Measurements from ENCODE around the gene P3H4. TPM values are rescaled to one million over a fixed set of nuclear protein-coding genes. Genes with fewer than 3 reads are reported as not detected.
"Not testable (repeated sequence)": the region's sequence is repeated elsewhere in the genome, so short reads cannot be mapped to it uniquely, and the experiment has no call there.

P3H4 gene, protein sequence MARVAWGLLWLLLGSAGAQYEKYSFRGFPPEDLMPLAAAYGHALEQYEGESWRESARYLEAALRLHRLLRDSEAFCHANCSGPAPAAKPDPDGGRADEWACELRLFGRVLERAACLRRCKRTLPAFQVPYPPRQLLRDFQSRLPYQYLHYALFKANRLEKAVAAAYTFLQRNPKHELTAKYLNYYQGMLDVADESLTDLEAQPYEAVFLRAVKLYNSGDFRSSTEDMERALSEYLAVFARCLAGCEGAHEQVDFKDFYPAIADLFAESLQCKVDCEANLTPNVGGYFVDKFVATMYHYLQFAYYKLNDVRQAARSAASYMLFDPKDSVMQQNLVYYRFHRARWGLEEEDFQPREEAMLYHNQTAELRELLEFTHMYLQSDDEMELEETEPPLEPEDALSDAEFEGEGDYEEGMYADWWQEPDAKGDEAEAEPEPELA
- polyA plus RNA-seq (ENCODE audit: insufficient read length), result 39.5 TPM

DNA sequence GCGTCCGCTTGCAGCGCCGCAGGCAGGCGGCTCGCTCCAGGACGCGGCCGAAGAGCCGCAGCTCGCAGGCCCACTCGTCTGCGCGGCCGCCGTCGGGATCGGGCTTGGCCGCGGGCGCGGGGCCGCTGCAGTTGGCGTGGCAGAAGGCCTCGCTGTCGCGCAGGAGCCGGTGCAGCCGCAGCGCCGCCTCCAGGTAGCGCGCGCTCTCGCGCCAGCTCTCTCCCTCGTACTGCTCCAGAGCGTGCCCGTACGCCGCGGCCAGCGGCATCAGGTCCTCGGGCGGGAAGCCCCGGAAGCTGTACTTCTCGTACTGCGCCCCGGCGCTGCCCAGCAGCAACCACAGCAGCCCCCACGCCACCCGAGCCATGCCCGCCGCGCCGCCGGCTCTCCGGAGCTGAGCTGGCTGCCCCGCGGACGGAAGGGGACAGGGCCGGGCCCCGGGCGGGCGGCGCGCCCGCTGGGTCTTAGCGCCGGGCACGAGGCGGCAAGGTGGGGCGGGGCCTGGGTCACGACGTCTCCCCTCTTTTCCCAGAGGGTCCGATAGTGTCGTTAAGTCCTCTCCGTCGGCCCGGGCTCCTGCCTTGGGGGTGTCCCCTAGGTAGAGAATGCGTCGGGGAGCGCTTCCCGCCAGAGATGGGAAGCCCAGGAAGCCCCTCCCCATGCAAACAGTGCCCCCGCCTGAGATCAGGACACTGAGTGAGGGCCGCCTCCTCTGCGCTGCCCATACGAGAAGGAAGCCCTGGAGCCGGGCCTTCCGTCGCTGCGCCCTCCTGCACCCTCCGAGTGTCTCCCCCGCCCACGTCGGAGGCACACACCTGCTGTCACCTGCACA lies at the start of gene P3H4:
Gene P3H4 (minus strand): TSS at position 401 of the 832 bp plus-strand sequence. CDS start 34 bp downstream, at position 367.
- peak; percentile 58 for DNase-seq (ENCODE audit: low read depth)

DNA sequence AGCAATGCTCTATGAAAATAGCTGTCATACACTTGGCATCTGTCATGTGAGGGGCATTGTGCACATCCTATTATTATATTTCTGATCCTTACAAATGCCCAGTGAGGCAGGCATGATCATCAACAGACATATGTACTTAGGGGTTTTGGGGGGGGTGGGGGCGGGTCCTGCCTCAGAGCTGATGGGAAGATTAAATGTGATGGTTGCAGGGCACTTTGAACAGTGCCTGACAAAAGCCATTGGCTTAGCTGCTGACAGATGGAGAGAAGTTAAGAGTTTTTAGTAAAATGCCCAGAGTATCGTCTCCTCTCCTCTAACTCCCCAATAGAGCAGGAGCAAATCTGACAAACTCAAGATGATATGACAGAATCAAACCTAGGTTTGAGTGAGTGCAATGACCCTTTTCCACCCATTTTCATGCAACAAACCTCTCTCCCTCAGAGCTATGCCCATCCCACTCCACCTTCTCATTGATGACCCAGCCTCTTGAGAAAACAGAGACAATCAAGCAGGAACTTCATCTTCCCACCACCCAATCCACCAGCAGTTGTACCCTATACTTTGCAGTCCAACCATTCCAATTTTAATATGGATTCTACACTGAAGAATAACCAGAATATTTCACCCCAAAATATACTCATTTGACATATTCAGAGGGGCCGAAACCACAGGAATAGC lies 48.6 kb upstream of the P3H4 start:
- DNase-seq (ENCODE audit: low read depth), result no peak

DNA sequence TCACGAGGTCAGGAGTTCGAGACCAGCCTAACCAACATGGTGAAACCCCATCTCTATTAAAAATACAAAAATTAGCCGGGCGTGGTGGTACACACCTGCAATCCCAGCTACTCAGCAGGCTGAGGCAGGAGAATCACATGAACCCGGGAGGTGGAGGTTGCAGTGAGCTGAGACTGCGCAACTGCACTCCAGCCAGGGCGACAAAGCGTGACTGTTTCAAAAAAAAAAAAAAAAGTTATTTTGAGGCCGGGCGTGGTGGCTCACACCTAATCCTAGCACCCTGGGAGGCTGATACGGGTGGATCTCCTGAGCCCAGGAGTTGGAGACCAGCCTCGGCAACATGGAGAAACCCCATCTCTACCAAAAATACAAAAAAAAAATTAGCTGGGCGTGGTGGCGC lies 39.6 kb upstream of the P3H4 start:
- DNase-seq (ENCODE audit: low read depth), result not testable (repeated sequence)

DNA sequence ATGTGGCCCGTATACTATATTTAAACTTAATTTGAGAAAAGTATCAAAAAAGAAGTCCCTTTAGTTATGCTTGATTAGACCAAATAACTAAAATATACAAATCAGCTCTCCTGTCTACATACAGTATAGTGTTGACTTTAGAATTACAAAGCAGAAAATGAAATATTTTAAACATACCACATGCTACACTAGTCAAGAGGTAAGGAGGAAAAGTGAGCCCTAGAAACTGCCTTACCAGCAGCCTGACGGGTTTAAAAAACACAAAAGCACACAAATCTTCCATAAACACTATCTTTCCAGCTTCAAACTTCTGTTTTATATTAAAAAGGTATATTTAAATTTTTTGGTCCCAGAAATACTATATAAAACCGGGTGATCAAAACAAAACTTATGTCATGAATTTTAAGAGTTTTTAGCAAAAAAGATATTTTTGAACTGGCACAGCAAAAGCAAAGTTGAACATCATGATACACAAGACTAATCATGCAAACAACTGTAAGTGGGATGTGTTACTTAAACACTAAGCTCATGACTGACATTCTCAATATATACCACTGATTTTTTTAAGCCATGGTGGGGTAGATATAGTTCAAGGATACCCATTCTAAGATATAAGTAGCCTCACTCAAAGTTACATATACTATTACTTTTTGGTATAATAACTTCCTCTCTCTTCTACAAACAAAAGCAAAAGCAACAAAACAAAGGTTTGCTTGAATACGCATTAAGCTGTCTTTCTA lies 37.7 kb upstream of the P3H4 start:
- DNase-seq (ENCODE audit: low read depth), result no peak

DNA sequence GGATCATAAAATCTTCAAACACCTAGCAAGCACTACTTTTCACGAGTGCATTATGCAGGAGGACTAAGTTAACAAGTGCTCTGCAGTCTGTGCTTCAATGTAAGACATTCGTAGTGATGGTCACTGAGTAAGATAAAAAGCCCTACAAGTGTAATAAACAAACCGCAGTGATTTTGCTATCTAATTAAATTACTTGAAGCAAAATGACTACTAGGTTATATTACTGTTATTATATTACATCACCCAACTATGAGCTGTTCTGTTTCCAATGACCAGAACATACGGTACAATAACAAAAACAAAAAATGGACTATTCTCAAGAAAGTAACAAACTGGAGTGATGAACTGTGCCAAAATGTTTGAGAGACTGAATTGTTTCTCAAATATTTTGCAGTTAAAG lies 37.0 kb upstream of the P3H4 start:
- DNase-seq (ENCODE audit: low read depth), result no peak

DNA sequence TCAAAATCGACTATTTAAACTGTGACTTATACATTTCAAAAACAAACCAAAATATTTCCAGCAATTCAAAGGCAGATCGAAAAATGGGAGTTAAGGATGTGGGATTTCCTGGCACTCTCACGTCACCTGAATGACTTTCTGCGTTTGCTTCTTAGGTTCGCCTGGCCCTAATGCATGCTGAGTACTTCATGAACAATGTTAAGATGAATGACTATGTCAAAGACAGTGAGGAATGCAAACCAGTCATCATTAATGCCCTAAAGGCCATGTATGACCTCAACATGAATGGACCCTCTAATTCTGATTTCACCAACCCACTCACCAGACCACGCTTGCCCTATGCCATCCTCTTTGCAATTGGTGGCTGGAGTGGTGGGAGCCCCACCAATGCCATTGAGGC lies 33.2 kb upstream of the P3H4 start:
- no peak for DNase-seq (ENCODE audit: low read depth)

DNA sequence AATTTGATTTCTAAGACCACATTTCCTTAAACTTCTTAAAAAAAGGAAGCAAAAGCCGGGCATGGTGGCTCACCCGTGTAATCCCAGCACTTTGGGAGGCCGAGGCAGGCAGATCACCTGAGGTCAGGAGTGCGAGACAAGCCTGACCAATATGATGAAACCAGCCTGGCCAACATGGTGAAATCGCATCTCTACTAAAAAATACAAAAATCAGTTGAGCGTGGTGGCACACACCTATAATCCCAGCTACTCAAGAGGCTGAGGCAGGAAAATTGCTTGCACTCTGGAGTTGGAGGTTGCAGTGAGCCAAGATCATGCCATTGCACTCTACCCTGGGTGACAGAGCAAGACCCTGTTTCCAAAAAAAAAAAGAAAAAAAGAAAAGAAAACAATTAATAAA lies 29.0 kb upstream of the P3H4 start:
- not testable (repeated sequence) for DNase-seq (ENCODE audit: low read depth)

DNA sequence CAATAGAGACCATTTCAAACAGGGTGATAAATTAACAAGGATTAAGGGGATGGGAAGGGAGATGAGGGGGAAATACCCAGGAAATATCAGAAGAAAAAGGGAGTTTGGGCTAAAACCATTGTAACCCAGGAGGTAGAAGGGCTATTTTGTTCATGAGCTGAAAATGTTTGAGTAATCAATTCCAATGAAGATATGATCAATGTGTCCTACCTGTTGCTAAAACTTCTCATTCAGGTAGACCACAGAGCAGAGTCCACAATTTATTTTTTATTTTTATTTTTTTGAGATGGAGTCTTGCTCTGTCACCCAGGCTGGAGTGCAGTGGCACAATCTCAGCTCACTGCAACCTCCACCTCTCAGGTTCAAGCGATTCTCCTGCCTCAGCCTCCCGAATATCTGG lies 27.7 kb upstream of the P3H4 start:
- not testable (repeated sequence) for DNase-seq (ENCODE audit: low read depth)

DNA sequence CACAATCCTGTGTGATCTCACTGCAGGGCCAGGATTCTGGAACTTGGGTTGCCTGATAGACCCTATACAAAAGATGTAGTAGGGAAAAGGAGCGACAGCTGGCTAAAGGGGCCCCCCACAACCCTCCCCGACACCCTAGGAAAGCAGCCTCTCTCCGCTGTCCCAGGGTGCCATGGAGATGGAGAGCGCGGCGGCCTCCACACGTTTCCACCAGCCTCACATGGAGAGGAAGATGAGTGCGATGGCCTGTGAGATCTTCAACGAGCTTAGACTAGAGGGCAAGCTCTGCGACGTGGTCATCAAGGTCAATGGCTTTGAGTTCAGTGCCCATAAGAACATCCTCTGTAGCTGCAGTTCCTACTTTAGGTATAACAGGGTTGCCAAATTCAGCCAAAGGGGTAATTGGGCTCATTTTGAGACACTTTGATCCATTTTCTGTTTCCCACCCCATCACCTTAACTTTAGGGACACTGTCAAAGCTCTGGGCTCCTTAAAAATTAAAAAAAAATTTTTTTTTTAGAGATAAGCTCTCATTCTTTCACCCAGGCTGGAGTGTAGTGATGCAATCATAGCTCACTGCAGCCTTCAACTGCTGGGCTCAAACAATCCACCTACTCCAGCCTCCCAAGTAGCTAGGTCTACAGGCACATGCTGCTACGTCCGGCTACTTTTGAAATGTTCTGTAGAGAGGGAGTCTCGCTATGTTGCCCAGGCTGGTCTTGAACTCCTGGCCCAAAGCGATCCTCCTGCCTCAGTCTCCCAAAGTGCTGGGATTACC lies 26.2 kb upstream of the P3H4 start, which contains the start of gene KLHL10:
Gene KLHL10 (plus strand): TSS at position 65 of the 778 bp plus-strand sequence. CDS start 108 bp downstream, at position 173.
- DNase-seq (ENCODE audit: low read depth), result no peak

DNA sequence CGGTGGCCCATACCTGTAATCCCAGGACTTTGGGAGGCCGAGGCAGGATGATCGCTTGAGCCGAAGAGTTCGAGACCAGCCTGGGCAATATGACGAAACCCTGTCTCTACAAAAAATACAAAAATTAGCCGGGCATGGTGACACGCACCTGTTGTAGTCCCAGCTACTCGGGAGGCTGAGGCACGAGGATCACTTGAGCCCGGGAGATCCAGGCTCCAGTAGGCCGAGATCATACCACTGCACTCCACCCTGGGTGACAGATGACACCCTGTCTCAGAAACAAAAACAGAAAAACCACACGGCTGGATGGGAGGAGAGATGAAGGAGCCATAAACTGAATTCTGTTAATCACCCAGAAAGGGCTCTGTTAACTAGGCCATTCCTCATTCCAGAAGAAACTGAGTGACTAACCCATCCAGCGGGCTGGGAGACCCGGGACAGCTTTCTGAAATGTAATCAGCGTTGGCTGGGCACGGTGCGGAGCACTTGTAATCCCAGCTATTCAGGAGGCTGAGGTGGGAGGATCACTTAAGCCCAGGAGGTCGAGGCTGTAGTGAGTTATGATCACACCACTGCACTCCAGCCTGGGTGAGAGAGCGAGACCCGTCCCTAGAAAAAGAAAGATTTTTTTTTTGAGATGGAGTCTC lies 24.9 kb upstream of the P3H4 start:
- DNase-seq (ENCODE audit: low read depth), result no peak

DNA sequence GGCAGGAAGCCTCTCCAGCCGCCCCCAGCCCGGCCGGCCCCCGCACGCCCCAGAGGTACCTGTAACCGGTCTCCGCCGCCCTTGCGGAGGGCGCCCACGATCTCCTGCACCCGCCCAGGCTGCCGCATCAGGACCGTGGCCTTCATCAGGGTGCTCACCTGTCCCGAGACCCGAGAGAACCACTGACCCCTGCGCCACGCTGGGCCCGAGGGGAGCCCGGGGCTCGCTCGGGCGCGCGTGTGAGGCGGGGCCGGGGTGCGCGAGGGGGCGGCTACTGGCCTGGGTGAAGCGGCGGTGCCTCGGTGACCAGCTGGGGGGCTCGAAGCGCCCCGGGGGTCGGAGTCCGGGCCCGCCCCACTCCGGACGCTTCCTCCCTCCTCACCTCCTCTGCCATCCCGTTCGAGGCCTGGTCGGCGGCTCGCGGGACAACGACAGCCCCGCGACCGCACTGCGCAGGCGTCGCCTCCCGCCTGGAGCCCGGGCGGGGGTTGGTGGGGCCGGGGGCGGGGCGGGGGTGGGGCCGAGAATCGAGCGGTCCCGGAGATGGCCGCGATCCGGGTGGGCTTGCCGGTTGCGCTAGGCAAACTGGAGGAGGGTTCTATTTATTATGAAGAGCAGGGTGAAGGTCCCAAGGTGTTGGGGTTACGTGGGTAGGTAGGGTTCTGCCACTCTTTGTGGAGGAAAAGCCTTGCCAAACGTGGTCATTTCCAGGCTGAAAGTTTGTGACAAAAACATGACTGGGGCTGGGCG lies 24.2 kb upstream of the P3H4 start, which contains the start of gene NT5C3B:
Gene NT5C3B (minus strand): TSS at position 433 of the 750 bp plus-strand sequence. CDS start 39 bp downstream, at position 394.
- no peak for DNase-seq (ENCODE audit: low read depth)

DNA sequence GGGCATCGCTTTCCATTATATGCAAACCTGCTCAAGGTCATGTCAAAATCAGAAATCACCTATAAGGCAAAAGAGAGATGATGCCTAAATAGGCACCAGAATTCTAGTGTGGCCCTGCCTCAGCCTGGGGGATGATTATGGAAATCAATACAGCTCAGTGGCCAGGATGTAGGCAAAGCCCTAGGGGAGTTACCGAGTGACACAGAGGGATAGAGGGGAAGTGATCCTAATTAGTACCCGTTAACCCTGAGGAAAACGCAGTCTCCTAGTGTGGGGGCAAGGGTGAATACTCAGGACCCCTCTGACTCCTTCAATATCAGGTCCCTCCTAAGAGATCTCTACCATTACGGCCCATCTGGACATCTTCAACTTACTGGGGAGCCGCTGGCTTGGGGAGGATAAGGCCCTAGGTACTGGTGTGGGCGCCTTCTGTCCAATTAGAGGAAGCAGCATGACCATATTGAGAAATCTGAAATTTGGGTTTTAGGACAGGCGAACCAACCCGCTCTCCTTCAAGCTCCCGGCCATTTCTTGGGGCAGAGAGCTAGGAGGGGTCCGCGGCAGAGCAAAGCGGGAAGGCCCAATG lies 23.6 kb upstream of the P3H4 start:
- no peak for DNase-seq (ENCODE audit: low read depth)

DNA sequence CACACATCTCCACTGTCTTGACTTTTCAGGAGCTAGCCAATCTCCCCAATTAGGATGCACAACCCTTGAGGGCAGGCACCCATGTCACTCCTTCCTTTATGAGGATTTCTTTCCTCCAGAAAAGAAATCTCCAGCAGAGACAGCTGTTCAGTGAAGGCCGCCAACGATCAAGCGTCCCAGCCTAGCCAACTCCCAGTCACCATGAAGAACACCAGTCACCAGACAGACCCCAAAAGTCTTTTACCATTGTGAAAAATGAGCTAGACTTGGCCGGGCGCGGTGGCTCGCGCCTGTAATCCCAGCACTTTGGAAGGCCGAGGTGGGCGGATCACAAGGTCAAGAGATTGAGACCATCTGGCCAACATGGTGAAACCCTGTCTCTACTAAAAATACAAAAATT lies 18.2 kb upstream of the P3H4 start:
- not testable (repeated sequence) for DNase-seq (ENCODE audit: low read depth)

DNA sequence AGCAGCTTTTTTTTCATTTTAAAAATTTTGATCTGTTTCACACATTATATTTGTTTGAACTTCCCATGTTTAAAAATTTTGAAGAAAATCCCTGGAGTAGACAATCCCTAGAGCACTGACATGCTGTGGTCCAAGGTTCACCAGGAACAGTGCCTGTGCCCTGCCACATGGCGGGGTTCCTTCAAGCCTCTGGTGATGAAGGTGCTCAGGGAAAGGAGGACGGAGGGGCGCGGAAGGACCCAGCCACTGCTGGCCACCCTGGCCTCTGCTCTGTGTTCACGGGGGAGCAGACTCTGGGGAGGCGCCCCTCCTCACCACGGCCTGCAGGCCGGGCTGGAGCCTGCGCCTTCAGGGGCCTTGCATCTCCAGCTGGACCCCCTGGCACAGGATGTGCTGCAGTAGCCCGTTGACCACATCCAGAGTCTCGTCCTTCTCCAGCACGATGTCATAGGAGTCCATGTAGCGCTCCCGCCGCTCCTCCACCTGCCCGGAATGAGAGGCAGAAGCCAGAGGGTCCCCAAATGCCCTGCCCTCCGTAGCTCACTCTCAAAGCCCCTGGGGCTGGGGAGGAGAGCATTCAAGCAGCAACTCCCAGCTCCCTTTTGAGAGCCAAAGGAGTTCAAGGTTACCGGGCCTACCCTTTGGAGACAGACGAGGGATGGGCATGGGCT lies 13.6 kb upstream of the P3H4 start:
- no peak for DNase-seq (ENCODE audit: low read depth)

DNA sequence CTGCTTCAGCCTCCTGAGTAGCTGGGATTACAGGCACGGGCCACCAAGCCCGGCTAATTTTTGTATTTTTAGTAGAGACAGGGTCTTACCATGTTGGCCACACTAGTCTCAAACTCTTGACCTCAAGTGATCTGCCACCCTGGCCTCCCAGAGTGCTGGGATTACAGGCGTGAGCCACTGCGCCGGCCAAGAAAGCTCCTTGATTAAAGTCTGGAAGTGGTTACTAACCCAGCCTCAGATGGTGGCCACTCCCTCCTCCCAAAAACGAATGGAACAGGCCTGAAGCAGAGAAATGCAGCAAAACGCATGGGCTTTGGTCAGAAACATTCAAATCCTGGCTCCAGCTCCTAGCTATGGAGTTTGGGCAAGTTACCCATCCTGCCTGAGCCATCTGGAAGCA lies 12.3 kb upstream of the P3H4 start:
- DNase-seq (ENCODE audit: low read depth), result no peak

DNA sequence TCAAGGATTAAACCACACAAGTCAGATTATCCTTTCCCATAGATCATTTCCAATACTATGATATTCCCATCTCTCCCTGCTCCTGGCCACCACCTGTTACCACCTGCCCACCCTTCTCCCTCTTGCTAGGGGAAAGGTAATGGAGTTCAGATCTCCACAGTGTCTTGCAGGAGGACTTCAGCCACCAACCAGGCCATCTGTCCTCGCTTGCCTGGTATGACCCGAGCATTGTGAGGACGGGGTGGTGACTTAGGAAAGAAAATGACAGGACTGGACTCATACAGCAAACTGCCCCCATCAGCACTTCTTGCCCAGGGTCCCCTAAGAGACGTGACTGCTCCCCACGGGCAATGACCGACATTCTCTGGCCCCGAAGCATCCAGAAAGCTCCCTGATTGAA lies 11.8 kb upstream of the P3H4 start:
- no peak for DNase-seq (ENCODE audit: low read depth)

DNA sequence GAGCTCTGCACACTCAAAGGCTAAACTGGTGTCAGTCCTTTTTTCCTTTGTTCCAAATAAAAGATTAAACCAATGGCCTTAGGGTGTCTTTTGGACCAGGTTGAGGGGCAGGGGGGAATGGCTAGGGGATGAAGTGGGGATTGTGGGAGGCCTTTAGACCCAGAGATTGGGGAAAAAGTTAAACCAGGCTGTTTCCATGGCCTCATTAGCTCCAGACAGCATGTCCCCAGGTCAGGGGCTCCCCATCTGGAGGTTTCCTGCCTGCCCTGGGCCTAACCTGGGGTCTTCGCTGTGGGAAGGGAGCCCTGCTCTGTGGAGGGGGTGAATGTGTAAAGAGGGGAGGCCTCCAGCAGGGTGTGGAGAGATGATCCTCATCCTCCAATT lies 11.4 kb upstream of the P3H4 start:
- DNase-seq (ENCODE audit: low read depth), result no peak

All from forelimb muscle (tissue), 1 donor.